GM12878 (cell line): Measurements from ENCODE around the gene SCP2D1. TPM values are rescaled to one million over a fixed set of nuclear protein-coding genes. Genes with fewer than 3 reads are reported as not detected.

Experiments used
- BCL11A ChIP-seq: IDR thresholded peaks from 2 replicates; pipeline ENCODE4 v1.6.1; 2011; ENCODE audit warnings: low read depth, low read length
- BMI1 ChIP-seq: fragments of 450-650 bp; IDR thresholded peaks from 2 replicates; pipeline ENCODE4 v1.6.1; 2016; ENCODE audit warnings: mild to moderate bottlenecking, moderate library complexity, borderline replicate concordance
- CBX5 ChIP-seq: sonication (generic); IDR thresholded peaks from 2 replicates; pipeline ENCODE4 v1.6.1; 2016; ENCODE audit warnings: low read depth, moderate library complexity, mild to moderate bottlenecking, inconsistent platforms
- CHD2 ChIP-seq: IDR thresholded peaks from 2 replicates; pipeline ENCODE4 v1.6.1; 2011; ENCODE audit warnings: low read depth, low read length, improper control_type of control experiment, borderline replicate concordance
- FOXM1 ChIP-seq: IDR thresholded peaks from 2 replicates; pipeline ENCODE4 v1.6.1; 2012; ENCODE audit warnings: low read depth, mild to moderate bottlenecking, inconsistent platforms, low read length, moderate library complexity
- GABPA ChIP-seq: IDR thresholded peaks from 2 replicates; pipeline ENCODE4 v1.6.1; 2014; ENCODE audit warnings: antibody characterized with exemption, low read depth, mild to moderate bottlenecking, inconsistent platforms
- HDAC6 ChIP-seq: fragments of 200-600 bp; sonication (generic); IDR thresholded peaks from one replicate; pipeline ENCODE4 v1.8.0; 2017; ENCODE audit warnings: antibody characterized with exemption; ENCODE audit not compliant: unreplicated experiment
- HDGF ChIP-seq: fragments of 450-650 bp; IDR thresholded peaks from 2 replicates; pipeline ENCODE4 v1.6.1; 2016; ENCODE audit warnings: antibody characterized with exemption
- IRF4 ChIP-seq: IDR thresholded peaks from 2 replicates; pipeline ENCODE4 v1.6.1; 2011; ENCODE audit warnings: low read depth, low read length
- MYB ChIP-seq: fragments of 150-350 bp; IDR thresholded peaks from 2 replicates; pipeline ENCODE4 v1.6.1; 2014; ENCODE audit warnings: mild to moderate bottlenecking, low read depth, low read length, borderline replicate concordance
- NBN ChIP-seq: fragments of 450-650 bp; IDR thresholded peaks from 2 replicates; pipeline ENCODE4 v1.6.1; 2016
- NFYA ChIP-seq: IDR thresholded peaks from 2 replicates; pipeline ENCODE4 v1.6.1; 2011; ENCODE audit warnings: low read depth, mild to moderate bottlenecking, low read length, improper control_type of control experiment, borderline replicate concordance
- PAX8 ChIP-seq: fragments of 450-650 bp; IDR thresholded peaks from 2 replicates; pipeline ENCODE4 v1.6.1; 2017; ENCODE audit warnings: mild to moderate bottlenecking, moderate library complexity
- RAD21 ChIP-seq: IDR thresholded peaks from 2 replicates; pipeline ENCODE4 v1.6.1; 2011; ENCODE audit warnings: mild to moderate bottlenecking, low read depth, low read length, moderate library complexity; ENCODE audit not compliant: insufficient read depth
- RFX5 ChIP-seq: IDR thresholded peaks from 2 replicates; pipeline ENCODE4 v1.6.1; 2011; ENCODE audit warnings: low read depth, low read length, improper control_type of control experiment
- SIN3A ChIP-seq: IDR thresholded peaks from 2 replicates; pipeline ENCODE4 v1.6.1; 2012; ENCODE audit warnings: low read depth, low read length, improper control_type of control experiment
- SMAD1 ChIP-seq: fragments of 450-650 bp; IDR thresholded peaks from 2 replicates; pipeline ENCODE4 v1.6.1; 2018; ENCODE audit warnings: mild to moderate bottlenecking, low read depth; ENCODE audit not compliant: partially characterized antibody
- SMARCA5 ChIP-seq: fragments of 450-650 bp; IDR thresholded peaks from 2 replicates; pipeline ENCODE4 v1.6.1; 2017; ENCODE audit warnings: mild to moderate bottlenecking
- SPI1 ChIP-seq: IDR thresholded peaks from 2 replicates; pipeline ENCODE4 v1.6.1; 2011; ENCODE audit warnings: low read depth, mild to moderate bottlenecking, low read length, moderate library complexity, borderline replicate concordance; ENCODE audit not compliant: insufficient read depth
- STAT3 ChIP-seq: IDR thresholded peaks from 2 replicates; pipeline ENCODE4 v1.6.1; 2011; ENCODE audit warnings: low read depth, low read length, improper control_type of control experiment
- USF2 ChIP-seq: IDR thresholded peaks from 2 replicates; pipeline ENCODE4 v1.6.1; 2011; ENCODE audit warnings: low read depth, low read length, improper control_type of control experiment, borderline replicate concordance
- WRNIP1 ChIP-seq: IDR thresholded peaks from 2 replicates; pipeline ENCODE4 v1.6.1; 2011; ENCODE audit warnings: low read depth, low read length, improper control_type of control experiment, borderline replicate concordance
- YY1 ChIP-seq: IDR thresholded peaks from 2 replicates; pipeline ENCODE4 v1.6.1; 2011; ENCODE audit warnings: low read depth, mild to moderate bottlenecking, low read length
- ZNF592 ChIP-seq: fragments of 450-650 bp; IDR thresholded peaks from 2 replicates; pipeline ENCODE4 v1.6.1; 2017; ENCODE audit warnings: mild to moderate bottlenecking, moderate library complexity
- ZZZ3 ChIP-seq: IDR thresholded peaks from 2 replicates; pipeline ENCODE4 v1.6.1; 2011; ENCODE audit warnings: low read depth; ENCODE audit not compliant: control insufficient read depth, insufficient read length
- polyA plus RNA-seq, 11 experiments: library from polyadenylated mRNA; depleted of rRNA in 4 of 11; unstranded in 6 of 11; stranded (reverse) in 5 of 11; fragments of >200 nt; fragmentation: Nextera tagmentation in 4 of 11; fragmentation: Illumina TruSeq in 1 of 11; extraction: Ambion mirVana in 4 of 11; extraction: Trizol in 1 of 11; gene quantifications; 1 replicate in 1 of 11; 2 replicates in 10 of 11; pipeline versions ENCODE4 v1.2.1 to v1.2.3, GENCODE V29; 2011 to 2016; ENCODE audit warnings: inconsistent platforms in 2 of 11, missing spikeins in 2 of 11, low read depth in 1 of 11
- total RNA-seq, 4 experiments: library from RNA; depleted of rRNA in 3 of 4; stranded (reverse); fragments of >200 nt in 3 of 4; fragmentation: Illumina TruSeq in 1 of 4; extraction: Trizol in 1 of 4; gene quantifications; 2 replicates each; pipeline versions ENCODE4 v1.2.1 to v1.2.3, GENCODE V29; 2013 to 2021
- TF ChIP-seq, protein P1 (sequence below): IDR thresholded peaks from 2 replicates; pipeline ENCODE4 v1.6.1; 2012; ENCODE audit warnings: low read depth, low read length, improper control_type of control experiment

SCP2D1 gene
- total and polyA plus RNA-seq, 10 of the 15 experiments (the other 5 are each of a cell fraction or from before 2014, with no cell fraction given): not detected

DNA sequence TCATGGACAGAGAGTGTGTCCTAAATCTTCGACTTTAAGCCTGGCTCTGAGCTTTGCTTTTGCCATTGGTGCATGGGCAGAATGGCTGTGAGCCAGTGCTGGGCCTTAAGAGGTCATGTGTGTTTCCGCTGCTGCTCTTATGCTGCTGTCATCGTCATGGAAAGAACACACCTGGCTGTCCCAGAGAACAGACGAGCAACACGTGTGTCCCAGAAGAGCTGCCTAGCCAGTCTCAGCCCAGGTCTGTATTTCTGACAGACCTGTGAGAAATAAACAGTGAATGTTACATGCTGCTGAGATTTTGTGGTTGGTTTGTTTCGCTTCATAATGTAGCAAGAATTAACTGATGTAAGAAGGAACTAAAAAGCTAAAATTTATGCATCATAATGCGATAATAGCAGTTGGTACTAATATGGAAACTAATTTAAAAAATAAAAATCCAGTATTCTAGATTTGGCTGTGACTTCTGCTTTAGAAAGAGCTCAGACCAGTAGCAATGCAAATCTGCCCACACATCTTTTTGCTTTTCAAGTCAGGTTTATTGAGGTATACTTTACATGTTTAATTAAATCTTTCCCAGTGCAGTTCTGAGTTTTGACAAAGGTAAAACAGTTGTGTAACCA, 11.5 kb upstream of the SCP2D1 start (continued):
- TF ChIP-seq SIN3A: no peak
- TF ChIP-seq SMARCA5: no peak
- no peak for TF ChIP-seq PAX8
- TF ChIP-seq, protein P1, sequence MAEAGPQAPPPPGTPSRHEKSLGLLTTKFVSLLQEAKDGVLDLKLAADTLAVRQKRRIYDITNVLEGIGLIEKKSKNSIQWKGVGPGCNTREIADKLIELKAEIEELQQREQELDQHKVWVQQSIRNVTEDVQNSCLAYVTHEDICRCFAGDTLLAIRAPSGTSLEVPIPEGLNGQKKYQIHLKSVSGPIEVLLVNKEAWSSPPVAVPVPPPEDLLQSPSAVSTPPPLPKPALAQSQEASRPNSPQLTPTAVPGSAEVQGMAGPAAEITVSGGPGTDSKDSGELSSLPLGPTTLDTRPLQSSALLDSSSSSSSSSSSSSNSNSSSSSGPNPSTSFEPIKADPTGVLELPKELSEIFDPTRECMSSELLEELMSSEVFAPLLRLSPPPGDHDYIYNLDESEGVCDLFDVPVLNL: no peak
- no peak for TF ChIP-seq FOXM1
- TF ChIP-seq BCL11A: no peak
- no peak for TF ChIP-seq SMAD1
- TF ChIP-seq NFYA: no peak
- no peak for TF ChIP-seq IRF4
- no peak for TF ChIP-seq CHD2
- TF ChIP-seq RAD21: no peak
- no peak for TF ChIP-seq WRNIP1
- TF ChIP-seq SPI1: peak; percentile 40; the same call in 1 of the 2 replicates
- no peak for TF ChIP-seq YY1
- no peak for TF ChIP-seq USF2
- no peak for TF ChIP-seq GABPA
- TF ChIP-seq STAT3: no peak
- no peak for TF ChIP-seq NBN
- TF ChIP-seq MYB: no peak
- no peak for TF ChIP-seq RFX5
- no peak for TF ChIP-seq HDGF
- no peak for TF ChIP-seq BMI1
- no peak for TF ChIP-seq HDAC6
- no peak for TF ChIP-seq ZZZ3
- TF ChIP-seq CBX5: no peak
- TF ChIP-seq ZNF592: no peak
